ENCODE data around the gene SPSB4.

SPSB4 gene

GRCh38 chr3:141039589-141039988 is 11.6 kb upstream of the SPSB4 start:
- H3K4me2 ChIP-seq (ENCODE audit: low read length, poor library complexity, severe bottlenecking) = no peak overlapping the region

GRCh38 chr3:141044695-141045641 is 6.2 kb upstream of the SPSB4 start:
- DNase-seq = no peak
- no peak overlapping the region for H2BK5ac ChIP-seq (ENCODE audit: low read depth, low read length, poor library complexity, severe bottlenecking)
- H3K14ac ChIP-seq (ENCODE audit: low read length in 2 of 2) = no peak overlapping the region
- H3K4me3 ChIP-seq (ENCODE audit: insufficient read depth in 1 of 2, low read depth in 1 of 2, low read length in 2 of 2) = no peak overlapping the region
- H3K27me3 ChIP-seq (ENCODE audit: control insufficient read depth in 1 of 2, insufficient read depth in 1 of 2, low read length in 2 of 2) = peaks cover 51 to 64% of the 10 kb centered on the region in 2 experiments
- no peak overlapping the region for H3K9ac ChIP-seq (ENCODE audit: low read length)
- H2BK120ac ChIP-seq (ENCODE audit: low read depth, low read length) = no peak overlapping the region
- no peak overlapping the region for H3K18ac ChIP-seq (ENCODE audit: low read depth in 1 of 2, low read length in 2 of 2)
- H2BK12ac ChIP-seq (ENCODE audit: low read length in 2 of 2) = no peak overlapping the region
- H3K27ac ChIP-seq (ENCODE audit: low read length, poor library complexity, severe bottlenecking) = no peak overlapping the region
- no peak overlapping the region for H2AK5ac ChIP-seq (ENCODE audit: low read length, severe bottlenecking)
- no peak overlapping the region for H4K8ac ChIP-seq (ENCODE audit: low read length)
- no peak overlapping the region for H3K4ac ChIP-seq (ENCODE audit: low read depth in 1 of 2, low read length in 2 of 2)
- H3K79me1 ChIP-seq (replicated peaks; ENCODE audit: low read length, poor library complexity, severe bottlenecking) = no peaks in the 10 kb centered on the region
- WGBS = 86% methylated on average over 4 of the region's 4 CpGs
- H3K9me3 ChIP-seq (ENCODE audit: control insufficient read depth, low read length) = no peaks in the 10 kb centered on the region
- no peak overlapping the region for H4K91ac ChIP-seq (ENCODE audit: low read length)
- no peak overlapping the region for H3K23ac ChIP-seq (ENCODE audit: low read length in 2 of 2)
- H2BK15ac ChIP-seq (ENCODE audit: low read depth, poor library complexity, severe bottlenecking) = no peak overlapping the region
- H3K4me2 ChIP-seq (ENCODE audit: low read length, poor library complexity, severe bottlenecking) = no peak overlapping the region
- no peaks in the 10 kb centered on the region for H3K4me1 ChIP-seq (ENCODE audit: control insufficient read depth, insufficient read depth, low read depth, low read length)
- no peaks in the 10 kb centered on the region for H3K36me3 ChIP-seq (ENCODE audit: control insufficient read depth in 1 of 2, insufficient read depth in 2 of 2, low read depth in 1 of 2, low read length in 2 of 2)
- H2AFZ ChIP-seq (ENCODE audit: low read depth, low read length) = no peak overlapping the region

More at GRCh38 chr3:141039589-141039988, 11.6 kb upstream of the SPSB4 start:
- Histone ChIP-seq H4K91ac (ENCODE audit: low read length) (no peak overlapping the region), H2BK12ac (ENCODE audit: low read length in 2 of 2) (no peak overlapping the region), H3K14ac (ENCODE audit: low read length in 2 of 2) (no peak overlapping the region), H3K18ac (ENCODE audit: low read depth in 1 of 2, low read length in 2 of 2) (no peak overlapping the region), H3K36me3 (ENCODE audit: control insufficient read depth in 1 of 2, insufficient read depth in 2 of 2, low read depth in 1 of 2, low read length in 2 of 2) (no peaks in the 10 kb centered on the region), H2BK120ac (ENCODE audit: low read depth, low read length) (no peak overlapping the region), H3K9me3 (ENCODE audit: control insufficient read depth, low read length) (no peaks in the 10 kb centered on the region), H3K4me1 (ENCODE audit: control insufficient read depth, insufficient read depth, low read depth, low read length) (no peaks in the 10 kb centered on the region), H3K79me1 (replicated peaks; ENCODE audit: low read length, poor library complexity, severe bottlenecking) (no peaks in the 10 kb centered on the region), H3K9ac (ENCODE audit: low read length) (no peak overlapping the region), H2BK15ac (ENCODE audit: low read depth, poor library complexity, severe bottlenecking) (no peak overlapping the region), H3K23ac (ENCODE audit: low read length in 2 of 2) (no peak overlapping the region), H3K27ac (ENCODE audit: low read length, poor library complexity, severe bottlenecking) (no peak overlapping the region), H3K27me3 (ENCODE audit: control insufficient read depth in 1 of 2, insufficient read depth in 1 of 2, low read length in 2 of 2) (peaks cover 22 to 47% of the 10 kb centered on the region in 2 experiments), H3K4ac (ENCODE audit: low read depth in 1 of 2, low read length in 2 of 2) (no peak overlapping the region), H2AFZ (ENCODE audit: low read depth, low read length) (no peak overlapping the region), H4K8ac (ENCODE audit: low read length) (no peak overlapping the region), H2AK5ac (ENCODE audit: low read length, severe bottlenecking) (no peak overlapping the region), H2BK5ac (ENCODE audit: low read depth, low read length, poor library complexity, severe bottlenecking) (no peak overlapping the region), H3K4me3 (ENCODE audit: insufficient read depth in 1 of 2, low read depth in 1 of 2, low read length in 2 of 2) (no peak overlapping the region)
- no peak for DNase-seq
- WGBS = 65% methylated on average over 3 of the region's 5 CpGs

GRCh38 chr3:141045849-141046248 is 5.3 kb upstream of the SPSB4 start:
- Histone ChIP-seq H2BK12ac (ENCODE audit: low read length in 2 of 2) (no peak overlapping the region), H2AFZ (ENCODE audit: low read depth, low read length) (no peak overlapping the region), H3K4ac (ENCODE audit: low read depth in 1 of 2, low read length in 2 of 2) (no peak overlapping the region), H3K36me3 (ENCODE audit: control insufficient read depth in 1 of 2, insufficient read depth in 2 of 2, low read depth in 1 of 2, low read length in 2 of 2) (no peaks in the 10 kb centered on the region), H2BK120ac (ENCODE audit: low read depth, low read length) (no peak overlapping the region), H3K23ac (ENCODE audit: low read length in 2 of 2) (no peak overlapping the region), H3K18ac (ENCODE audit: low read depth in 1 of 2, low read length in 2 of 2) (no peak overlapping the region), H2AK5ac (ENCODE audit: low read length, severe bottlenecking) (no peak overlapping the region), H3K14ac (ENCODE audit: low read length in 2 of 2) (no peak overlapping the region), H3K27ac (ENCODE audit: low read length, poor library complexity, severe bottlenecking) (no peak overlapping the region), H3K79me1 (replicated peaks; ENCODE audit: low read length, poor library complexity, severe bottlenecking) (no peaks in the 10 kb centered on the region), H3K9ac (ENCODE audit: low read length) (no peak overlapping the region), H3K27me3 (ENCODE audit: control insufficient read depth in 1 of 2, insufficient read depth in 1 of 2, low read length in 2 of 2) (peaks cover 54 to 66% of the 10 kb centered on the region in 2 experiments), H3K4me2 (ENCODE audit: low read length, poor library complexity, severe bottlenecking) (no peak overlapping the region), H3K9me3 (ENCODE audit: control insufficient read depth, low read length) (no peaks in the 10 kb centered on the region), H2BK15ac (ENCODE audit: low read depth, poor library complexity, severe bottlenecking) (no peak overlapping the region), H3K4me1 (ENCODE audit: control insufficient read depth, insufficient read depth, low read depth, low read length) (peaks cover 4% of the 10 kb centered on the region), H4K8ac (ENCODE audit: low read length) (no peak overlapping the region), H3K4me3 (ENCODE audit: insufficient read depth in 1 of 2, low read depth in 1 of 2, low read length in 2 of 2) (no peak overlapping the region), H4K91ac (ENCODE audit: low read length) (no peak overlapping the region), H2BK5ac (ENCODE audit: low read depth, low read length, poor library complexity, severe bottlenecking) (no peak overlapping the region)
- DNase-seq = no peak
- 100% methylated on average over 1 of the region's 1 CpG for WGBS

GRCh38 chr3:141047168-141047567 is 4.0 kb upstream of the SPSB4 start:
- no peak overlapping the region for H3K4me3 ChIP-seq (ENCODE audit: insufficient read depth in 1 of 2, low read depth in 1 of 2, low read length in 2 of 2)
- no peak overlapping the region for H3K18ac ChIP-seq (ENCODE audit: low read depth in 1 of 2, low read length in 2 of 2)
- H3K79me1 ChIP-seq (replicated peaks; ENCODE audit: low read length, poor library complexity, severe bottlenecking) = no peaks in the 10 kb centered on the region
- peaks cover 59 to 76% of the 10 kb centered on the region in 2 experiments for H3K27me3 ChIP-seq (ENCODE audit: control insufficient read depth in 1 of 2, insufficient read depth in 1 of 2, low read length in 2 of 2)
- no peak overlapping the region for H3K14ac ChIP-seq (ENCODE audit: low read length in 2 of 2)
- H3K4ac ChIP-seq (ENCODE audit: low read depth in 1 of 2, low read length in 2 of 2) = no peak overlapping the region
- WGBS = 89% methylated on average over 1 of the region's 1 CpG
- no peak overlapping the region for H3K27ac ChIP-seq (ENCODE audit: low read length, poor library complexity, severe bottlenecking)
- H3K23ac ChIP-seq (ENCODE audit: low read length in 2 of 2) = no peak overlapping the region
- no peak overlapping the region for H2BK15ac ChIP-seq (ENCODE audit: low read depth, poor library complexity, severe bottlenecking)
- H4K8ac ChIP-seq (ENCODE audit: low read length) = no peak overlapping the region
- H2AFZ ChIP-seq (ENCODE audit: low read depth, low read length) = no peak overlapping the region
- no peaks in the 10 kb centered on the region for H3K9me3 ChIP-seq (ENCODE audit: control insufficient read depth, low read length)
- no peak overlapping the region for H3K4me2 ChIP-seq (ENCODE audit: low read length, poor library complexity, severe bottlenecking)
- H3K4me1 ChIP-seq (ENCODE audit: control insufficient read depth, insufficient read depth, low read depth, low read length) = peaks cover 17% of the 10 kb centered on the region
- no peak for DNase-seq
- no peak overlapping the region for H4K91ac ChIP-seq (ENCODE audit: low read length)
- H2BK120ac ChIP-seq (ENCODE audit: low read depth, low read length) = no peak overlapping the region
- H3K9ac ChIP-seq (ENCODE audit: low read length) = no peak overlapping the region
- no peaks in the 10 kb centered on the region for H3K36me3 ChIP-seq (ENCODE audit: control insufficient read depth in 1 of 2, insufficient read depth in 2 of 2, low read depth in 1 of 2, low read length in 2 of 2)
- no peak overlapping the region for H2BK5ac ChIP-seq (ENCODE audit: low read depth, low read length, poor library complexity, severe bottlenecking)
- H2AK5ac ChIP-seq (ENCODE audit: low read length, severe bottlenecking) = no peak overlapping the region
- no peak overlapping the region for H2BK12ac ChIP-seq (ENCODE audit: low read length in 2 of 2)
